Activated CD4-positive, alpha-beta T cell treated with anti-CD3 and anti-CD28 coated beads, Interleukin-2, amount 50 U/mL, for 48 hours (primary cell): ENCODE measurements around the gene PMP22.
"Not testable (repeated sequence)": the region's sequence is repeated elsewhere in the genome, so short reads cannot be mapped to it uniquely, and the experiment has no call there.

Source experiments
- DNase-seq, 2 experiments: peaks; one replicate each; pipeline ENCODE4 v3.0.0-alpha.2; 2020

PMP22 gene

DNA sequence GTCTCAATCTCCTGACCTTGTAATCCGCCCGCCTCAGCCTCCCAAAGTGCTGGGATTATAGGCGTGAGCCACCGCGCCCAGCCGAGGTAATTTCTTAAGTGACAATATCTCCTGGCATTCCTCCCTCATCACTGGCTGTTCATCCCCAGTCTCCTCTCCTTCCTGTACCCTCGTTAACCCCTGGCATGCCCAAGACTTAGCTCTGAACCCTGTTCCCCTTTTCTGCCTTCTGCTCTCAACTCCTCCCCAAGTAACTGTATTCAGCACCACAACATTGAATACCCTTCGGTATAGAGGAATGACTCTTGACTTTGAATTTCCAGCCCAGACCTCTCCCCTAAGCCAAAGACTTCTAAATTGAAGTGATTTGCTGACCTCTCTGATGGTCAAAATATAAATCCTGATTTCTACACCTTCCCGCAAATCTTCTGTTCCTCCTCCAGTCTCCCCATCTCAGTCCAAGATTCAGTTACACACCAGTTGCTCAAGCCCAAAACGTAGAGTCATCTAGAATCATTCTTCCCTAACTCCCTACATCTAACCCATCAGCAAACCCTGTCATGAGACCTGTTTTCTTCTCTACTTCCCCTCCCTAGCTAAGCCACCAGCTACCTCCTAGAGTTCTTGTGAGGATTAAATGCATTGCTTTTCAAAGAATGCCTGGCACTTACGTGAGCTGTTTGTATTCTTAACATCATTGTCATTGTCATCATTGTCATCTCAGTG lies 14.8 kb downstream of the PMP22 start:
- no peak for DNase-seq

DNA sequence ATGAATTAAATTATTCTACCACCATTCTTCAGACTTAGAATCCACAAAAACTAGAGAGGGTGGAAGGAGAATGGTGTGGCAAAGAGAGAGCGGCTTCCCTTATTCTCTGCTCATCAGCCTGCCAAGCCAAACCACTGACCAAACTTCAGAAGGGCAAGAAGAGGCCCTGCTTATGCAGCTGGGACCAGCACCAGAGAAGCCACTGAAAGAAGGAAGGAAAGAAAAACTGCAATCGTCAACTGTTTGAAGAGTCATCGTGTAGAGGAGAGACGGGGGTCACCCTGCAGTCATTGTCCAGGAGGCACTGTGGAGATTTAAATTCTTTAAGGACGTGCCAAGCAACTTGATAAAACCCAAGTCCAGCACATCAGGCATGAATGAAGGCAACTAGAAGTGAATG lies 15.6 kb downstream of the PMP22 start:
- DNase-seq = no peak

DNA sequence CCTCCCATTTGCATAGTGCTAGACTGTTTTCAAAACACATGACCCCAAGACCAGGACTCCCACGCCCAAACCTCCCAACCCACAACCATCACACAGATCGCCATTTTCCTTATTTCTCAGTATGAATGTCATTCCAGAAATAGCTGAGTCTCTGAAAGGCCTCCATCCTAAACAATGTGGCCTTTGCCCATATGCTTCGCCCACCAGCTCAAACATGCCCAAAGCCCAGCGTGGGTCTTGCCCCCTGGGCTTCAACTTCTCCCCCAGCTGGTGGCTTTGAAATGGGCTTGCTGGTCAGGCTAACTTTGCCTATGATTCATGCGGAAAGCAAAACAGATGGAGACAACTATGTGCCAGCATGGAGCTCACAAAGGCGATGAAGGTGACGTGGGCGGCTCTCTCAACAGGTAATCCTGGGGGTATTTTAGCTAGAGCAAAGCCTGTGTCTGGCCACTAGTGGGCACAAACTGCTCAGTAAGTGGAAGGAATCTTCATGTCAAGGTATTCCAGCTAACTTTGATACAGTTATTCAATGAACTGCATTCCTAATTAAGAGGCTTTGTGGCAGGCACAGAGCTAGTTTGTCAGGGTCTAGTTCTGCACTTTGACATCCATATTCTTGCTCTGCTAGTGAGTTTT lies 17.1 kb downstream of the PMP22 start:
- DNase-seq = no peak

DNA sequence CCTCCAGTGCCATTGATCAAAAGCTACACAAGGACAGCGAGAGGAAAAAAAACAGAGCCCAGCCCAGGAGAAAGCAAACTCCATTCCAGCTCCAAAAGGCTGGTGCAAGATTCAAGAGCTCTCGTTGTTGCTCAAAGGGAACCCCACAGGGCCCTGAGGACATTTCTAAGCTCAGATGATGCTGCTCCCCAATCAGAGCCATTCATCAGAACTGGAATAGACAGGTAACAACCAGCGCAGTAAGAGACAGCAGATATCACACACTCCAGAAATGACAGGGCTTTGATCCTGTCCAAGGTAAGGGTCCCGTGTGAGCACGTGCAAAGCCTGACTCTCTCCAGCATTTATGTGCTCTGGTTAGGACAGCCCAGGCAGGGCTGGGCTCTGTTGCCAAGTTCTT lies 20.1 kb downstream of the PMP22 start:
- DNase-seq = no peak

DNA sequence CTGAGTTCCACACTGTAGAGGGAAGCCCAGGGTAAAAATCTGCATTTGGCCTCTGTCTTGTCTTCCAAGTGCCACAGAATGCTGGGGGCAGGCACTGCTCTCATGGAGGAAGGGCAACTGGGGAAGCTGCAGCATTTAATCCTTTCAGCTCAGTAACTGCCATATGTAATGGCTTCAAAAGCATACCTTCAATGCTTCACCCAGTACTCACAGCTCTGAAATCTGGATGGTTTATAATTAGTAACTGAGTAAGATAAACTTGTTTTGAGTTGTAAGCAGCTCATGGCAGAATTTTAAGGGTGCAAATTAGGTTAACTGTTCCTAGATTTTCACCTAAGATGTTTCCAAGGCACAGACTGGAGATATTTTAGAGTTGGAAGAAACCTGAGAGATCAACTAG lies 24.5 kb downstream of the PMP22 start:
- DNase-seq = no peak

DNA sequence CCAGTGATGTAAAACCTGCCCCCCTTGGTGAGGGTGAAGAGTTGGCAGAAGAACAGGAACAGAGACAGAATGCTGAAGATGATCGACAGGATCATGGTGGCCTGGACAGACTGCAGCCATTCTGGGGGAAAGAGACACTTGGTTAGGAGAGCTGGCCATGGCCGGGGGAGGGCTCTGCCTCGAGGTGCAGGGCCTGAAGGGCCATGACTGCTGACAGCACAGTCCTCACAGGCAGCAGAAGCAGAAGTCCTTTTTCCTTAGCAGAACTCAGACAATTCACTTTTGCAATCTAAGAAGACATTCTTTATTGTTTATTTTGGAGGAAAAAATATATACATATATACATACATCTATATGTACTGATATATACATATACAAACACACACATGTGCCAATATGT lies 25.6 kb downstream of the PMP22 start:
- DNase-seq = no peak

DNA sequence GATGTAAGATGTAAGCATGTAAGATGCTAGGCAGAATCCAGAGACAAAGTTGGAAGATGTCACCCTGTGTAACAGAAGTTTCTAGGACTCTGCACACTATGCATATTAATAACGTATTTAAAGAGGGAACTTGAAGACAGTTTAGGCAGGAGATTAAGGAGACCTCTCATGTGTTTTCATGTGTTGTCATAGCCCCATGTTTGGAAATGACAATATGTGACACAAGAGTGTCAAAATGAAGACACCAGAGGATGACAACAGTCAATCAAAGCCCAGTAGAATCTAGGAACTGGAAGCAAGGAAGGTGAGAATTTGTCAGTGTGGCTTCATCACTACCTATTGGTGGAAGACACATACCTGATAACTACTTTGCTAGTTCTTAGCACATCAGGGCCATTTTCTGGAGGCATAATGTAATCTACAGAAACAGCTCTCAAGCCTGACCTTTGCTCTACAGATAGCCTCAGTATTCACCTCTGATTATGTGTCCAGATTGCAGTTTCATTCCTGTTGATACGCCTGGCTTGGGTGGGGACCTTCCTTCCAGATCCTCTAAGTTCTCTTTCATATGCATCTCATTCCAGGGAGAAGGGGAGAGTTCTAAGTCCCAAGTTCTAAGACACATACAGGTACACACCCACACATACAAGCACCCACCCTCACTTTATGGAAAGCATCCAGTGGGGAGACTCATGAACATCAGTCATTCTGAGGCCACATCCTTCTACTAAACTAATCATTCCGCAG lies 26.3 kb downstream of the PMP22 start:
- DNase-seq = no peak

DNA sequence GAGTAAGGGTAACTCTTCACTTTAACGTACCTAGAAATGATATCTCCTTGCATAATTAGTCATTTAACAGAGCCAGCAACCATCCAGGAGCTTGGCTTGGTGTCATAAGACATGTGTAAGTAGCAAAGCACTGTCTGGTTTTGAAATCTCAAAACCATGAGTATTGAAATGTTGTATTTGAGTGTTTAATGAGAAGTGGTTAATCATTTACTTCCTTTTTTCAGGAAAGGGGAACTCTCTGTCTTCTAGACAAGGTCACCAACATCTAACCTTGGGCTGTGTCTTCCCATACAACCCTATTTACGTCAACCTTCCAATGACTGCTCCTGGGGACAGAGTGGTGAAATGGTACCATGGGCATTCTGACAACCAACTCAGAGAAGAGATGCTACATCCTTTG lies 27.1 kb downstream of the PMP22 start:
- DNase-seq = no peak

DNA sequence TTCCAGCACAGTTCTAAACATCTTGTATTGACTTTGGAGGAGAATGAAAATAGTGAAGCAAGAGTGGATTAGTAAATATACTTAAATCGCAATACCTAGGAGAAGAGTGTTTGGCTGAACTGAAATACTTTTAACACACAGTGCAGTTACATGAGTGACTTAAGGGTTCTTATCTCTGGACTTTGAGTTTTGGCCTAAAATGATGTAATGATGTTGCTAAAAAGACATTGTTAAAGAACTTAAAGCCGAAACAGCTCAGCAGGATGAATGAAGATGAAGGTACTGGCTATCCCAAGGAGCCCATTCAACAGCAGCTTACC lies 28.1 kb downstream of the PMP22 start:
- DNase-seq = no peak

DNA sequence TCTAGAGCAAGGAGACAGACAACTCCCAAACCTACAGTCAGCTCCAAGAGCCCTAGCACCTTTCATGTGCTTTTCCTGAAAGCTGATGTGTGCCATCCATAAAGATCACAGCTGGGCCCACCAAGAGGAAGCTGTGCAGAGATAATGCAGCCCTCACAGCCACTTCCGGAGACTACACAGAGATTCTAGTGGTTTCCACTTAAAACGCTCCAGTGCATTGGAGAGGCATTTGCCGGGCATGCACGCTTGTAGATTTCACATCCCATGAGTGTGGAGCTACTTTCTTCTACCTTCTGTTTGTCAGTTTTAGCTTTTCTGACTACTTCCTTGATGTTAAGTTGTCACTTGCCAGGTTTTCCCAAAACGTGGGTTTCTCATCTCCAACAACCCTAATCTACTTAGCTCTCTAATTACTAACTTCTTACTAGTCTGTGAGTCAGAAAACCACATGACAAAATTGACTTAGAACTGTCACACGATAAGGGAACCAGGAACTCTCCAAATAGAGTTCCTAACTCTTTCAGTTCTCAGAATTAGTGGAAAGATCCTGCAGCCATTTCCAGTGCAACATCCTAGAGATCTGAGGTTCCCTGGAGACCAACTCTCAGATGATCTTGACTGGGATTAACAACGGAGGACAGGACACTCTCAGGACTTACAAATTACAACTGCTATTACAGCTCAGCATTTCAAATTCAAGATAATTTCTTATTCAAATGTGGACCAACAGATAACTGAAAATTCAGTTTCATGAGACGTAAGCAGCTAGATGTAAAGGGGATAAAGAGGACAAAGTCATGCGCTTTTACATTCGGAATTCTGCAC lies 28.6 kb downstream of the PMP22 start:
- no peak for DNase-seq

DNA sequence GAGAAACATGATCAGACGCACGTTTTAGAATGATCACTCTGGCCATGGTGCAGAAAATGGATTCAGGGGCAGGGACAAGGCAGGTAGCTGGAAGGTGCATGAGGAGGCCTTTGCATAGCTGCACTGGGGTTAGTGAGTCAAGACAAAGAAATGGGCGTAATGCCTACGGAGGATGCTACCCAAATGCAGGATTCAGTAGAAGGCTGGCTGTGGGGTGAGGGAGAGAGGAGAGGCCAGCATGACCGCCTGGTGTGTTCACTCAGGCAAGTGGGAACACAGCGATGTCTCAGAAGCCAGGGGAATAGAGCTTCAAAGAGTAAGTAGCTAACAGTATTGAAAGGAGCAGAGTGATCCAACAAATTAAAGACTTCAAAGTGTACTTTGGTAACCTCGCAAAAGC lies 31.2 kb downstream of the PMP22 start:
- no peak for DNase-seq

DNA sequence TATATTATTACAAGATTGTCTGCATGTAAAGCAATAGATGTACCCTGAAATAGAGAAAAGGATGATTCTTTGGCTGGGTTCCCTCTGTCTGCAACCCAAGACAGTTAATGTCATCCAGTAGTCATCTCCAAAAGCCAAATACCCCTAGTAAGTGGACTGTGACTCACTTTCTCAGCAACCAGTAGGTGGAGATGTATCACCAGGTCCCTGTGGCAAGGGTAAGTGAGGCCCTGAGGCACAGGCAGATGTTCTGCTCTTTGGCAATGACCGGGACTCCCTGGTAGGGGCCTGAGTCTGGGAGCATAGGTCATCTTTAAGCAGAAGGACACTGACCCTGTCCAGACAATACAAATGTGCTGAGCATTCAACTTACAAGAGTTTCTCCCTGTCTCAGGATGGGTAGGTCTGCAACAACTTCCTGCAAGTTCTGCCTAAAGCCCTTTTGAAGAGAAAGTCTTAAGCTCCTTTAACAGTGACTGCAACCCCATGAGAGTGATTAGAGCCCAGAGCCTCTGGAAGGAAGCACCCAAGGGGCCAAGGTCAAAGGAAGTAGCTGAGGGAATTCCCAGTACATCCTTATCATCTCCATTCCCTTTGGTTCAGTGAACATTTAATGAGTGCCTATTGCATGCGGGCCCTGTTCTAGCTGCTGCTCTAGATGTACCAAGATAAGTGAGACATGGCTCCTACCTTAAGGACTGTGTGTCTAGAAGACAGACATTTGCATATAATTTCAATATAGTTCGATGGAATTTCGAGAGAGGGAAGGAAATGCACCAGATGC lies 31.9 kb downstream of the PMP22 start:
- peak in 1 of 2 experiments; percentile 9 for DNase-seq

DNA sequence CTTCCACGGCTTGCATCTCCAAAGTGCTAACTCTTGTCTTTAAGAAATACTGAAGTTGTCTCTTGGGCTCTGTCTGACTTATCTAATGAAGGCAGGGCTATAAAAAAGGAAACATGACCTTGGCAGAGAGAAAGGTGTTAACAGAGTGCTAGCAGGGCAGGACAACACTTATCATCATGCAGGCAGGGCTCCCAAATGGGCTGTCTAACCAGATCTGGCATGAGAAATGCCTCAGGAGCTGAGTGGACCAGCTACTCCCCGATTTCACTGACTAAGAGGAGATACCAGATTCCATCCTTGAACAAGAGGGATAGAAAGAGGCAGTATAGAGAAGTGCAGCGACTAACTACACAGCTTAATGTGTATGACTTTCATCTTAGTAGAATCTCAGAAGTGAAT lies 32.6 kb downstream of the PMP22 start:
- DNase-seq = no peak

DNA sequence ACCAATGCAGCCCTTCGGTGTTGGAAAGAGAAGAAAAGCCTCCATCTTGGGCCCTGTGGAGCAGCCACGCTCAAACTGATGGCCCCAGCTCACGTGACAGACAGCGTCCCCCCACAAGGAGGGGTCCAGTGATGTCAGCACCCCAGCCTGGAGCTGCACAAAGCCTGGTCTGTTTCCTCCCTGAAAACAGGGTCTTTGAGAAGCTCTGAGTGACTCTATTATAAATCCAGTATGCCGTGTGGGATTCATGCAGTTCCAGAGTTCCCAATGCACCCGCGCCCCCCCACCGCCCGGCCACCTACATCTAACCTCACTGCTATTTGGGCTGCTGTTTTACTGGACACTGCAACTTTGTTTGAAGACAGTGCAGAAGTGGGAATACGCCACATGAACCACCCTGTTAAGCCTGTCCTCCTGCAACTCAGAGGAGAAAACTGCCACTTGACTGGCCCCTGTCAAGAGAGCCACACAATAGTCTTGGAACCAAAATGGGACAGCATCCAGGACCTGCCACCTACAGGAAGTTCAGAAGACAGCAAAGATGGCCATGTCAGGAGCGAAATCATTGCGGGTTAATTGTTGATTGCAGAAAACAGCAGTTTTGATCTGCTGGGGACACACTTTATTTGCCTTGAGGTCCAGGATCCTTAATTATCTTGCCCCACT lies 33.1 kb downstream of the PMP22 start:
- DNase-seq = no peak

DNA sequence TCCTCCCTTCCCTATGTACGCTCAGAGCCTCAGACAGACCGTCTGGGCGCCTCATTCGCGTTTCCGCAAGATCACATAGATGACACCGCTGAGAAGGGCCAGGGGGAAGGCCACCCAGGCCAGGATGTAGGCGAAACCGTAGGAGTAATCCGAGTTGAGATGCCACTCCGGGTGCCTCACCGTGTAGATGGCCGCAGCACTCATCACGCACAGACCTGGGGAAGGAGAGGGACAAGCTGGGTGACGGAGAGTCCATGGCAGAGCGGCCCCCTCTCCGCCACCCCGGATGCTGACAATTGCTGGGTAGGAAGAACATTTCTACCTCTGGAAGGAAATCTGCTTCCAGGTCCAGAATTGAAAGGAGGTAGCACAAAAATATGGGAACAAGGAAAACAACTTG lies 34.3 kb downstream of the PMP22 start:
- no peak for DNase-seq

DNA sequence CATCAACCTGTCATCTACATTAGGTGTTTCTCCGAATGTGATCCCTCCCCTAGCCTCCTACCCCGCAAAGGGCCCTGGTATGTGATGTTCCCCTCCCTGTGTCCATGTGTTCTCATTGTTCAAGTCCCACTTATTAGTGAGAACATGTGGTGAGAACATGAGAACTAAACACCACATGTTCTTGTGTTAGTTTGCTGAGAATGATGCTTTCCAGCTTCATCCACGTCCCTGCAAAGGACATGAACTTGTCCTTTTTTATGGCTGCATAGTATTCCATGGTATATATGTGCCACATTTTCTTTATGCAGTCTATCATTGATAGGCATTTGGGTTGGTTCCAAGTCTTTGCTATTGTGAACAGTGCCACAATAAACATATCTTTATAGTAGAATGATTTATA lies 43.3 kb downstream of the PMP22 start:
- not testable (repeated sequence) for DNase-seq

DNA sequence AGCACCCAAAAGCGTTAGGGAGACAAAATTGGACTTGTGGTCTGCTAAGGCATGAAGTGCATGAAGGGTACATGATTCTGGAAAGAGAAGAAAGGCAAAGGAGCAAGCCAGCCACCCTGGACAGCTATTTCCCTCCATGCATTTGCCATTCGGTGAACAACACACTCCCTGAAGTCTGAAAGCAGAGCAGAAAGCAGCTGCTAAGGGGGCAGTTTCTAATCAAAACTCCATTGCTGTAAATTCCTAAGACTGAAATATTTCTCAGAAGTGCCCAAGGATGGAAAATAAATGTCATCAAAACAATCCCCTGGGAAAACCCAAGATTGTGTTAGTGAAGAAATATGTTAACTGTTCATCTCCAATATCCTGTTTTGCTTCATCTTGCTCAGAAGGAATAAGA lies 44.3 kb downstream of the PMP22 start:
- no peak for DNase-seq

DNA sequence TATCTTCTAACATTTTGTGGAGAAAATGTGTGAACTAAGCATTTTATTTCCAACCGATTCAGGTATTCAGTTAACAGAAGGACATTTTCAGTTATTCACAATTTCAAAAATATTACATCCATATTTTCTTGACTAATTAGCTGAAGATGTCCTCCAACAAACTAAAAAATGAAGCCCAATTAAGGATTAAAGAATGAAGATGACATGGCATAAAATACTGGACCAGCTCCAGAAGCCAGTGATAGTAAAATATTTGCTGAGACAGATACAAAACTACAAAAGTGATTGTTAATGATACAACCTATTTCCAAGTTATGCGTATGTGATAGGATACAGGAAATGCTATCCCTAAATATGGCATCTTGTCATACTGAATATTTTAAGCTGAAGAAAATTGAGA lies 48.6 kb downstream of the PMP22 start:
- no peak for DNase-seq

DNA sequence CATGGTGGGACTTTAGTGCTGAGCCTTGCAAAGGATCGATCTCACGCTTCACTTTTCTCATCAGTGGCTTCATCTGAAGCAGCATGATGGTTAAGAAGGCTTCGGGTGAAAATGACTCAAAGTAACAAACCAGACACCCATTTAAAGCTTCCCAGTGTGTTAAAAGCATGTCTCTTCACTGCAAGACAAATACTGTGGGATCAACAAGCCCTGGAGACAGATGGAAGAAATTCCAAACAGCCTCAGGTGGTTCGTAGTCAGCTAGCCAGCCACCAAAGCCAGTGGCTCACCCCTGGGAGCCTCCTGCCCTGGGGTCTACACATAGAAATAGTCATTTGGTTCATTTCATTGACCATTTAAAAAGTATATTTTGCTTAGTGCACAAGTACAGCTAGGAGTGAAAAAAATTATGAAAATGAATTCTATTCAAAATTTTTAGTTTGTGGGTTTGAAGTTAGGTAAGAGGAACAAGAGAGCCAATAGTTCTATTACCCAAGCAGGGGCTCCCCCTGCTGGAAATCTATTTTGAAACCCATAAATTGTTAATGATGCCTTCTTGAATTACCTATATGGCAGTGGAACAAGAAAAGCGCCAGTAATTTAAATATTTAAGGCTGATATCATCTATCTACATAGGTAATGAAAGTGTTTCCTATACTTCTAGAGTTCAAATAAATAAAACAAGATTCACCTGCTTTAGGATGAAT lies 51.6 kb downstream of the PMP22 start:
- no peak for DNase-seq

DNA sequence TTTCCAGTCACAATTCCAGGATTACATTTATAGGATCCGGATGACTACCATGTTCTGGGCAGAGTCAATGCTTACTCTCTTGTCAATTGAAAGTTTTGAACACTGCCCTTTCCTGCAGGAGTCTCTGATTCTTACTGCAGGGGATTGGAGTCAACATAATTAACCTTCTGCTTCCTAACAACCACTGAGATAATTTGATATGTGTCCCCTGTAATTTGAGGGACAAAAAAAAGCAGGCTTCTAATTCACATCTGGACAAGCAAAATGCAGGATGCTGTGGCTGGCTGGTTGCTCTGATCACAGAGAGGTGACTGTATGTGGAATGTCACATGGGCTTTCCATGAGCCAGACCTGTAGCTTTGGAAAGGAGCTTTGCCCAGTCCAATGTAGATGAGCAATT lies 54.9 kb downstream of the PMP22 start:
- no peak for DNase-seq

DNA sequence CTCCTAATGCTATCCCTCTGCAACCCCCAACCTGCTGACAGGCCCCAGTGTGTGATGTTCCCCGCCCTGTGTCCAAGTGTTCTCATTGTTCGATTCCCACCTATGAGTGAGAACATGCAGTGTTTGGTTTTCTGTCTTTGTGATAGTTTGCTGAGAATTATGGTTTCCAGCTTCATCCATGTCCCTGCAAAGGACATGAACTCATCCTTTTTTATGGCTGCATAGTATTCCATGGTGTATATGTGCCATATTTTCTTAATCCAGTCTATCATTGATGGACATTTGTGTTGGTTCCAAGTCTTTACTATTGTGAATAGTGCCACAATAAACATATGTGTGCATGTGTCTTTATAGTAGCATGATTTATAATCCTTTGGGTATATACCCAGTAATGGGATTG lies 62.1 kb downstream of the PMP22 start:
- DNase-seq = not testable (repeated sequence)
